Measurements from ENCODE around the gene TNN. TPM values are rescaled to one million over a fixed set of nuclear protein-coding genes. Genes with fewer than 3 reads are reported as not detected.

TNN gene
- total and polyA plus RNA-seq, 2 experiments from 2014 or later: not detected

DNA sequence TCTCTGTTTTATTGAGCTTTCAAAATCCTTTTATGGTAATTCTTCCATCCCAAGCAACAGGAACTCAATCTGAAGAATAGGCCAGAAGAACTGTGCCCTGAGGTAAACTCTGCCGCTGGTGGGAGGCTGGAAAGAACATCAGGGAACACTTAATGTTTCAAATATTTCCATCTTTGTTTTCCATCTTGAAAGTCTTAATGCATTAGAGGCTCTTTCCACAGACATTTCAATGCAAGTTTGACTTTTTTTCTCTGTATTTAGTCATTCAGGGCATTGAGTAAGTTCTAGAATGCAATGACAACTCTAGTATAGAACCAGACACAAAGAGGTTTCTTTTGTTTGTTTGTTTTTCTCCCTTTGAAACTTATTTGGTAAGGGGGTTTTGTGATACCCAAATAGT lies 63.5 kb downstream of the TNN start:
- H3K4me1 ChIP-seq (ENCODE audit: insufficient read depth): peaks cover 40% of the 10 kb centered on the region
- in situ Hi-C loops (cut with MboI): loop anchor here (25.0 kb wide), 1 partner anchor 369 kb away; no protein-coding TSS in a partner anchor
- H3K27ac ChIP-seq: peak overlapping the region; percentile 26; the same call in 1 of the 2 replicates
- no peaks in the 10 kb centered on the region for H3K36me3 ChIP-seq (ENCODE audit: low read depth)
- H3K9ac ChIP-seq: no peak overlapping the region
- no peak for TF ChIP-seq EZH2 (IDR thresholded peaks at IDR 0.05; ENCODE audit: insufficient read depth, poor library complexity, severe bottlenecking)
- TF ChIP-seq EZH2phosphoT487 (IDR thresholded peaks at IDR 0.05; ENCODE audit: insufficient read depth, low read depth): no peak
- no peaks in the 10 kb centered on the region for H3K27me3 ChIP-seq (replicated peaks; ENCODE audit: insufficient read depth)
- H3K9me3 ChIP-seq (ENCODE audit: low read depth): no peaks in the 10 kb centered on the region
- H3K9me2 ChIP-seq (ENCODE audit: insufficient read depth): no peaks in the 10 kb centered on the region
- H3F3A ChIP-seq (ENCODE audit: insufficient read depth): peaks cover 21% of the 10 kb centered on the region
- H3K79me2 ChIP-seq (ENCODE audit: insufficient read depth): no peaks in the 10 kb centered on the region
- no peaks in the 10 kb centered on the region for H4K20me1 ChIP-seq (ENCODE audit: insufficient read depth)
- H2AFZ ChIP-seq: no peak overlapping the region
- no peak overlapping the region for H3K4me2 ChIP-seq (ENCODE audit: unreplicated experiment)
- 12 to 15% methylated on average over 1 of the region's 1 CpG for WGBS, 2 experiments (ENCODE audit: low coverage in 1 of 2, low lambda C conversion rate in 2 of 2, missing lambda C conversion rate in 2 of 2)
- H3K4me3 ChIP-seq: no peak overlapping the region
- DNase-seq: peak; percentile 48

DNA sequence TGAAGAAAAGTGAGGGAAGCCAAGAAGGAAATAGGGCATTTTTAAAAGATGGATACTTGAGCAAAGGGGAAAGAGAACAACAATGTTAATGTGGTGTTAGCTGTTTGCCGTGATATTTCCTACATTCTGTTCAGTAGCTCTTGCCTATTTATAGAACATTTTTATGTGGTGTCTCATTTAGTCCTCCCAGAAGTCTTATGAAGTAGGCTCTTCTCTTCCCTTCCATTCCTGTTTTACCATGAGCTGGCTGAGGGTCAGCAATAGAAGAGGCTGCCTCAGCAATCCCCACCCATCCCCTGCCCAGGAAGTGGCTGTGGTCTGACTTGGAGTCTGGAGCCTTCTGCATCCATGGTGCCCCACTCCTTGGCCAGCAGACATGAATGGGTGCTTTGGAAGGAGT lies 64.8 kb downstream of the TNN start:
- no peaks in the 10 kb centered on the region for H3K9me2 ChIP-seq (ENCODE audit: insufficient read depth)
- peaks cover 40% of the 10 kb centered on the region for H3K4me1 ChIP-seq (ENCODE audit: insufficient read depth)
- no peak overlapping the region for H3K9ac ChIP-seq
- peak overlapping the region; percentile 32 for H3K27ac ChIP-seq
- WGBS, 2 experiments (ENCODE audit: low coverage in 1 of 2, low lambda C conversion rate in 2 of 2, missing lambda C conversion rate in 2 of 2): 0 to 3% methylated on average over 1 of the region's 1 CpG
- no peaks in the 10 kb centered on the region for H3K36me3 ChIP-seq (ENCODE audit: low read depth)
- H3K27me3 ChIP-seq (replicated peaks; ENCODE audit: insufficient read depth): no peaks in the 10 kb centered on the region
- peaks cover 21% of the 10 kb centered on the region for H3F3A ChIP-seq (ENCODE audit: insufficient read depth)
- peak overlapping the region; percentile 41; the same call in 1 of the 2 replicates for H3K4me3 ChIP-seq
- H4K20me1 ChIP-seq (ENCODE audit: insufficient read depth): no peaks in the 10 kb centered on the region
- peak overlapping the region; percentile 54 for H3K4me2 ChIP-seq (ENCODE audit: unreplicated experiment)
- H2AFZ ChIP-seq: peak overlapping the region; percentile 45
- peak; percentile 77 for DNase-seq
- in situ Hi-C loops (cut with MboI): loop anchor here (25.0 kb wide), 1 partner anchor 370 kb away; no protein-coding TSS in a partner anchor
- no peaks in the 10 kb centered on the region for H3K9me3 ChIP-seq (ENCODE audit: low read depth)
- TF ChIP-seq EZH2phosphoT487 (IDR thresholded peaks at IDR 0.05; ENCODE audit: insufficient read depth, low read depth) (no peak), EZH2 (IDR thresholded peaks at IDR 0.05; ENCODE audit: insufficient read depth, poor library complexity, severe bottlenecking) (no peak)
- no peaks in the 10 kb centered on the region for H3K79me2 ChIP-seq (ENCODE audit: insufficient read depth)

DNA sequence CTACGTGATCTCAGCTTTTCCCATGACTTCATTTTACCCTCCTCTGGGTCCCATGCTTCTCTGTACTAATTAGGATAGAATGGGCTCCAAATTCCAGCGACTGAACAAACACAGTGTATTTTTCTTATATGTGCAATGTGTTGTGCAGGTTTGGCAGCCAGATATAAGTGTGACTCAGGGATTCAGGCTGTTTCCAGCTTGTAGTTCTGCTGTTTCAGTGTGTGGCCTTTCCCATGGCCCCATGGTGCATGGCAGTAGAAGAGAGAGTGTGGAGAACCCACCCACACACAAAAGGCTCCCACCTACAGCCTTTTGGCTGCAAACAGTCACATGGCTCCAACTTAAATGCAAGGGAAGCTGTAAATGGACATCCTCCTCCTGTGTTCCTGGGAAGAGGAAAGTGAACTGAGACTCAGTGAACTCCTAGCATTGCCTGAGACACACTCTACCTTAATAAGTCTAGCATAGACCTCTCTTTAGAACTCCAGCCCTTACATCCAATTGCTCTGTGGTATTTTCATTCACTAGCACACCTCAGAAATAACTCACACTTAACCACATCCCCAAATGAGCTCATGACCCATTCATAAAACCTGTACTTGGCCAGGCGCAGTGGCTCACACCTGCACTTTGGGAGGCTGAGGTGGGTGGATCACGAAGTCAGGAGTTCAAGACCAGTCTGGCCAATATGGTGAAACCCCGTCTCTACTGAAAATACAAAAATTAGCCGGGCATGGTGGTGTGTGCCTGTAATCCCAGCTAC lies 66.2 kb downstream of the TNN start:
- H3K4me1 ChIP-seq (ENCODE audit: insufficient read depth): peaks cover 38% of the 10 kb centered on the region
- peak; percentile 56 for DNase-seq
- H3K36me3 ChIP-seq (ENCODE audit: low read depth): no peaks in the 10 kb centered on the region
- 0 out of 2 replicates have a peak overlapping the region, but pooled peaks have one; percentile 2 for H3K27ac ChIP-seq
- H3K4me3 ChIP-seq: no peak overlapping the region
- no peaks in the 10 kb centered on the region for H3K9me2 ChIP-seq (ENCODE audit: insufficient read depth)
- peaks cover 21% of the 10 kb centered on the region for H3F3A ChIP-seq (ENCODE audit: insufficient read depth)
- H3K27me3 ChIP-seq (replicated peaks; ENCODE audit: insufficient read depth): no peaks in the 10 kb centered on the region
- TF ChIP-seq EZH2phosphoT487 (IDR thresholded peaks at IDR 0.05; ENCODE audit: insufficient read depth, low read depth): no peak
- no peak for TF ChIP-seq EZH2 (IDR thresholded peaks at IDR 0.05; ENCODE audit: insufficient read depth, poor library complexity, severe bottlenecking)
- H3K9me3 ChIP-seq (ENCODE audit: low read depth): no peaks in the 10 kb centered on the region
- H3K79me2 ChIP-seq (ENCODE audit: insufficient read depth): no peaks in the 10 kb centered on the region
- H2AFZ ChIP-seq: no peak overlapping the region
- in situ Hi-C loops (cut with MboI): loop anchor here (25.0 kb wide), 1 partner anchor 372 kb away; no protein-coding TSS in a partner anchor
- H4K20me1 ChIP-seq (ENCODE audit: insufficient read depth): no peaks in the 10 kb centered on the region
- H3K4me2 ChIP-seq (ENCODE audit: unreplicated experiment): no peak overlapping the region
- WGBS, 2 experiments (ENCODE audit: low coverage in 1 of 2, low lambda C conversion rate in 2 of 2, missing lambda C conversion rate in 2 of 2): 66 to 67% methylated on average over 6 of the region's 6 CpGs
- H3K9ac ChIP-seq: no peak overlapping the region

DNA sequence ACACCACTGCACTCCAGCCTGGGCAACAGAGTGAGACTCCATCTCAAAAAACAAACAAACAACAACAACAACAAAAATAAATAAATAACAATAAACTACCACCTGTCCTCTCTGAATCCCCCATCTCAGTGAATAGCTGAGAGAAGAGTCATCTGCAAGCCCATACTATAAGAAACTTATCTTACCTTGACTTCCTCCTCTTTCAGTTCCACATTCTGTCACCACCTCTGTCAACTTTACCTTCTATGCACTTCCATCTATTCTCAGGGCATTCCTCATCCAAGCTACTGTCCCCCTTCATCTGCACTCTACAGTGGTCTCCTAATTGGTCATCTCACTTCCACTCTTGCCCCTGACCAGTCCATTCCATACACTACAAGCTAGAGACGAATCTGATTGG lies 66.9 kb downstream of the TNN start:
- TF ChIP-seq EZH2phosphoT487 (IDR thresholded peaks at IDR 0.05; ENCODE audit: insufficient read depth, low read depth): no peak
- no peak for TF ChIP-seq EZH2 (IDR thresholded peaks at IDR 0.05; ENCODE audit: insufficient read depth, poor library complexity, severe bottlenecking)
- Histone ChIP-seq H3F3A (ENCODE audit: insufficient read depth) (peaks cover 17% of the 10 kb centered on the region), H3K27ac (no peak overlapping the region), H3K27me3 (replicated peaks; ENCODE audit: insufficient read depth) (no peaks in the 10 kb centered on the region), H3K4me1 (ENCODE audit: insufficient read depth) (peaks cover 32% of the 10 kb centered on the region), H3K4me3 (no peak overlapping the region), H2AFZ (no peak overlapping the region), H3K9ac (no peak overlapping the region), H3K4me2 (ENCODE audit: unreplicated experiment) (no peak overlapping the region), H4K20me1 (ENCODE audit: insufficient read depth) (no peaks in the 10 kb centered on the region), H3K9me2 (ENCODE audit: insufficient read depth) (no peaks in the 10 kb centered on the region), H3K36me3 (ENCODE audit: low read depth) (no peaks in the 10 kb centered on the region), H3K9me3 (ENCODE audit: low read depth) (no peaks in the 10 kb centered on the region), H3K79me2 (ENCODE audit: insufficient read depth) (no peaks in the 10 kb centered on the region)
- 31 to 44% methylated on average over 1 of the region's 1 CpG for WGBS, 2 experiments (ENCODE audit: low coverage in 1 of 2, low lambda C conversion rate in 2 of 2, missing lambda C conversion rate in 2 of 2)
- no peak for DNase-seq
- in situ Hi-C loops (cut with MboI): loop anchor here (25.0 kb wide), 1 partner anchor 372 kb away; no protein-coding TSS in a partner anchor
